Measurements from ENCODE around the gene AXDND1.

- TF ChIP-seq POLR2A (IDR thresholded peaks at IDR 0.05) (no peak), CTCF (IDR thresholded peaks at IDR 0.05) (no peak), POLR2AphosphoS5 (IDR thresholded peaks at IDR 0.05) (no peak)
Observed at GRCh38 chr1:179376223-179376622, 10.5 kb downstream of the AXDND1 start.
